Neutrophil (primary cell): ENCODE data around the gene ERLEC1.

ENCODE experiments used
- H3K27ac ChIP-seq: fragments of 200-600 bp; sonication (generic); 2 replicates; pipeline ENCODE4 v1.5.1; 2016; ENCODE audit warnings: mild to moderate bottlenecking, moderate library complexity
- H3K27me3 ChIP-seq: fragments of 200-600 bp; sonication (generic); 2 replicates; pipeline ENCODE4 v1.6.0; 2016; ENCODE audit warnings: mild to moderate bottlenecking
- H3K36me3 ChIP-seq: fragments of 200-600 bp; sonication (generic); 2 replicates; pipeline ENCODE4 v1.5.1; 2017
- H3K4me1 ChIP-seq, 2 experiments: fragments of 200-600 bp in 1 of 2; sonication (generic) in 1 of 2; 1 replicate in 1 of 2; 2 replicates in 1 of 2; pipeline versions ENCODE4 v1.5.1 to v1.6.1; 2013 to 2016; ENCODE audit warnings: low read depth in 1 of 2, low read length in 1 of 2, mild to moderate bottlenecking in 1 of 2, moderate library complexity in 1 of 2; ENCODE audit not compliant: control insufficient read depth in 1 of 2, insufficient read depth in 1 of 2
- H3K4me3 ChIP-seq, 2 experiments: fragments of 200-600 bp in 1 of 2; sonication (generic) in 1 of 2; 1 replicate in 1 of 2; 2 replicates in 1 of 2; pipeline ENCODE4 v1.5.1; 2013 to 2016; ENCODE audit warnings: low read depth in 1 of 2, low read length in 1 of 2, mild to moderate bottlenecking in 1 of 2, moderate library complexity in 1 of 2
- H3K9me3 ChIP-seq: fragments of 200-600 bp; sonication (generic); 2 replicates; pipeline ENCODE4 v1.5.1; 2016
- TF ChIP-seq, protein P1 (sequence below): fragments of 200-600 bp; sonication (generic); IDR thresholded peaks from 2 replicates; pipeline ENCODE4 v1.5.1; 2016; ENCODE audit warnings: antibody characterized with exemption

ERLEC1 gene

DNA sequence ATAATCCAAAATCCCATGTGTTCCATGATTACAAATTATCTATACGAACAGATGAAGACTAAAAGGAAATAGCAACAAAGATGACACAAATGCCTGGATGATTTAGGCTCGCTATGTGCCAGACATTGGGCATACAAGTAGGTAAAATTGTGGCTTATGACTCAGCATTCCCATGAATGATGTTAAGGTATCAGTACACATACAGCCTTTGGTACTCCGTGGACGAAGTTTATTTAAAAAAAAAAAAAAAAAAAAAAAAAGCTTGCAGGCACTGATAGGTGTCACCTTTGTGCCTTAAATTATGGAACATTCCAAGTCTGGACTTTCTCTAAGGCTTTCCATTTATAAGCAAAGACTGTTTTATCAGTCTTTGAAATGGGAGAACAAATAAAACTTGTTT, 16.6 kb upstream of the ERLEC1 start:
- TF ChIP-seq, protein P1, sequence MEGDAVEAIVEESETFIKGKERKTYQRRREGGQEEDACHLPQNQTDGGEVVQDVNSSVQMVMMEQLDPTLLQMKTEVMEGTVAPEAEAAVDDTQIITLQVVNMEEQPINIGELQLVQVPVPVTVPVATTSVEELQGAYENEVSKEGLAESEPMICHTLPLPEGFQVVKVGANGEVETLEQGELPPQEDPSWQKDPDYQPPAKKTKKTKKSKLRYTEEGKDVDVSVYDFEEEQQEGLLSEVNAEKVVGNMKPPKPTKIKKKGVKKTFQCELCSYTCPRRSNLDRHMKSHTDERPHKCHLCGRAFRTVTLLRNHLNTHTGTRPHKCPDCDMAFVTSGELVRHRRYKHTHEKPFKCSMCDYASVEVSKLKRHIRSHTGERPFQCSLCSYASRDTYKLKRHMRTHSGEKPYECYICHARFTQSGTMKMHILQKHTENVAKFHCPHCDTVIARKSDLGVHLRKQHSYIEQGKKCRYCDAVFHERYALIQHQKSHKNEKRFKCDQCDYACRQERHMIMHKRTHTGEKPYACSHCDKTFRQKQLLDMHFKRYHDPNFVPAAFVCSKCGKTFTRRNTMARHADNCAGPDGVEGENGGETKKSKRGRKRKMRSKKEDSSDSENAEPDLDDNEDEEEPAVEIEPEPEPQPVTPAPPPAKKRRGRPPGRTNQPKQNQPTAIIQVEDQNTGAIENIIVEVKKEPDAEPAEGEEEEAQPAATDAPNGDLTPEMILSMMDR: no peak
- Histone ChIP-seq H3K27ac (no peak overlapping the region), H3K9me3 (no peaks in the 10 kb centered on the region), H3K27me3 (no peaks in the 10 kb centered on the region), H3K4me1 (peaks cover 6 to 12% of the 10 kb centered on the region in 2 experiments), H3K4me3 (no peak overlapping the region), H3K36me3 (no peaks in the 10 kb centered on the region)

DNA sequence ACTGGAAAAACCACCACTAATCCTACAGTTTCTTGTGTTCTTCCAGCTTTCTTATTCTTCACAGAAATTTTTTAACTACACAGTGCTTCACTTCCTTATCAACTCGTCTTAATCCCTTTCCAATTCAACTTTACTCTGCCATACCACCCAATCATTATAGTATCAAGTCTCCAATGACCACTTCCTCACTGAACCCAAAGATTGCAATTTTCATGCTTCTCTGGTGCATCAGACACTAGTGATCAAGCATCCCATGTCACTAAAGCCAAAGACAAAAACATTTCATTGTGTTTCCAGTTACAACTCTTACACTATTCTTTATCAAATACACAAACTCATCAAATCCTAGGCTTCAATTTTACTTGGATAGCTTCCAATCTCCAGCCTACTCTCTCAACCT, 9.7 kb upstream of the ERLEC1 start:
- TF ChIP-seq, protein P1: no peak
- Histone ChIP-seq H3K4me3 (no peak overlapping the region), H3K36me3 (peaks cover 5% of the 10 kb centered on the region), H3K4me1 (no peaks in the 10 kb centered on the region), H3K27ac (no peak overlapping the region), H3K27me3 (no peaks in the 10 kb centered on the region), H3K9me3 (no peaks in the 10 kb centered on the region)

DNA sequence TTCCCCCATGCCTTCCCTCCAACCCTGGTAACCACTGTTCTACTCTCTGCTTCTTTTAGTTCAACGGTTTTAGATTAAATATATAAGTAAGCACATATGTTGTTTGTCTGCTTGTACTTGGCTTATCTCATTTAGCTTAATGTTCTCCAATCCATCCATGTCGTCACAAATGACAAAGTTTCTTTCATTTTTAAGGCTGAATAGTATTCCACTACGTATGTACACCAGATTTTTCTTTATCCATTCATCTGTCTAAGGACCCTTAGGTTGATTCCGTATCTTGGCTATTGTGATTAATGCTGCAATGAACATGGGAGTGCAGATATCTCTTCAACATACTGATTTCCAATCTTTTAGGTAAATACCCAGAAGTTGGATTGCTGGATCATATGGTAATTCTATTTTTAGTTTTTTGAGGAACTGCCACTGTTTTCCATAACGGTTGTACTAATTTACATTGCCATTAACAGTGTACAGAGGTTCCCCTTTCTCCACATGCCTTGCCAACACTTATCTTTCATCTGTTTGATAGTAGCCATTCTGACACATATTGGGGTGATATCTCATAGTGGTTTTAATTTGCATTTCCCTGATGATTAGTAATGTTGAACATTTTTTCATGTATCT, 8.2 kb upstream of the ERLEC1 start:
- H3K4me3 ChIP-seq: no peak overlapping the region
- H3K27ac ChIP-seq: no peak overlapping the region
- H3K27me3 ChIP-seq: no peaks in the 10 kb centered on the region
- H3K4me1 ChIP-seq: no peaks in the 10 kb centered on the region
- TF ChIP-seq, protein P1: no peak
- peaks cover 5% of the 10 kb centered on the region for H3K36me3 ChIP-seq
- no peaks in the 10 kb centered on the region for H3K9me3 ChIP-seq

DNA sequence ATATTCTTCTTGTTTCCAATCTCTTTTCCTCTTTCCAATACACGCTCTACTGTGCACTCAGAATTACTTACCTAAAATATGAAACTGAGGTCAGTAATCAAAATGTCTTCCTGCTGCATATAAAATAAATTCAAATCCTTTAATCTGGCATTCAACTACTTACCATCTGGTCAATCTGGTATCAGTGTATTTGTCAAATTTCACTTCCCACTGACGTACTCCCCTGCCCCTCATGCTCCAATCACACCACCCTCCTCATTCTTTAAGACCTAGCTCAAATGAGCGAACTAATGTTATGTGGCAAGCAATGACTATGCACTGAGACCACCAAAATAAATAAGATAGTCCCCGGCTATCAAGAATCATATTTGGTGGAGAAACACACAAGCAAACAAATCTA, 6.8 kb upstream of the ERLEC1 start:
- no peaks in the 10 kb centered on the region for H3K27me3 ChIP-seq
- peaks cover 5% of the 10 kb centered on the region for H3K36me3 ChIP-seq
- no peak overlapping the region for H3K27ac ChIP-seq
- no peak overlapping the region for H3K4me3 ChIP-seq
- H3K9me3 ChIP-seq: no peaks in the 10 kb centered on the region
- no peaks in the 10 kb centered on the region for H3K4me1 ChIP-seq
- TF ChIP-seq, protein P1: no peak

DNA sequence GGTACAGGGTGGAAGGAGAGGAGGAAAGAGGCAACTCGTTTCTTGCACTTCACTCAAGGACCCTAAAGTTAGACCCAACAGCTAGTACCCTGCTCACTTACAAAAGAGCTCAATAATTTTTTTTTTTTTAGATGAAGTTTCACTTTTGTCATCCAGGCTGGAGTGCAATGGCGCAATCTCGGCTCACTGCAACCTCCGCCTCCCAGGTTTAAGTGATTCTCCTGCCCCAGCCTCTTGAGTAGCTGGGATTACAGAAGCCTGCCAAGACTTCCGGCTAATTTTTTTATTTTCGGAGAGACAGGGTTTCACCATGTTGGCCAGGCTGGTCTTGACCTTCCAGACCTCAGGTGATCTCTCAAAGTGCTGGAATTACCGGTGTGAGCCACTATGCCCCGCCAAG, 4.2 kb upstream of the ERLEC1 start:
- Histone ChIP-seq H3K9me3 (no peaks in the 10 kb centered on the region), H3K4me1 (peaks cover 13 to 16% of the 10 kb centered on the region in 2 experiments), H3K36me3 (no peaks in the 10 kb centered on the region), H3K27me3 (no peaks in the 10 kb centered on the region), H3K27ac (no peak overlapping the region), H3K4me3 (no peak overlapping the region)
- TF ChIP-seq, protein P1: no peak
